Mesenchymal stem cell (in vitro differentiated cells and primary cell): Measurements from ENCODE around the gene COX6A1.
"Not testable (repeated sequence)": the region's sequence is repeated elsewhere in the genome, so short reads cannot be mapped to it uniquely, and the experiment has no call there.

ENCODE experiments used
- DNase-seq: peaks from one replicate; pipeline ENCODE4 v3.0.0-alpha.2; 2013
- H2AFZ ChIP-seq: one replicate; pipeline ENCODE4 v1.6.1; 2013; ENCODE audit warnings: low read depth, mild to moderate bottlenecking, control low read depth, inconsistent platforms, low read length, moderate library complexity
- H2AK5ac ChIP-seq: 2 replicates; pipeline ENCODE4 v1.6.1; 2013; ENCODE audit warnings: low read length, moderate library complexity, mild to moderate bottlenecking, inconsistent platforms; ENCODE audit not compliant: severe bottlenecking
- H2BK120ac ChIP-seq: one replicate; pipeline ENCODE4 v1.6.1; 2013; ENCODE audit warnings: low read depth, mild to moderate bottlenecking, inconsistent platforms, low read length, moderate library complexity
- H2BK12ac ChIP-seq, 2 experiments: one replicate each; pipeline ENCODE4 v1.6.1; 2013; ENCODE audit warnings: inconsistent platforms in 2 of 2, low read length in 2 of 2, mild to moderate bottlenecking in 2 of 2, moderate library complexity in 2 of 2, control low read depth in 1 of 2
- H2BK15ac ChIP-seq: one replicate; pipeline ENCODE4 v1.6.1; 2013; ENCODE audit warnings: mild to moderate bottlenecking, low read depth, inconsistent platforms; ENCODE audit not compliant: poor library complexity, severe bottlenecking
- H2BK5ac ChIP-seq: 2 replicates; pipeline ENCODE4 v1.6.1; 2013; ENCODE audit warnings: low read depth, mild to moderate bottlenecking, low read length, control low read depth, inconsistent platforms; ENCODE audit not compliant: poor library complexity, severe bottlenecking
- H3K14ac ChIP-seq, 2 experiments: one replicate each; pipeline ENCODE4 v1.6.1; 2013; ENCODE audit warnings: inconsistent platforms in 2 of 2, low read length in 2 of 2, control low read depth in 1 of 2, mild to moderate bottlenecking in 1 of 2, moderate library complexity in 1 of 2
- H3K18ac ChIP-seq, 2 experiments: one replicate each; pipeline ENCODE4 v1.6.1; 2013; ENCODE audit warnings: inconsistent platforms in 2 of 2, low read length in 2 of 2, control low read depth in 1 of 2, low read depth in 1 of 2, mild to moderate bottlenecking in 1 of 2
- H3K23ac ChIP-seq, 2 experiments: one replicate each; pipeline ENCODE4 v1.6.1; 2013; ENCODE audit warnings: inconsistent platforms in 2 of 2, low read length in 2 of 2, mild to moderate bottlenecking in 2 of 2, moderate library complexity in 2 of 2, control low read depth in 1 of 2
- H3K27ac ChIP-seq: 2 replicates; pipeline ENCODE4 v1.5.1; 2013; ENCODE audit warnings: mild to moderate bottlenecking, moderate library complexity, low read length, control low read depth, inconsistent platforms; ENCODE audit not compliant: poor library complexity, severe bottlenecking
- H3K27me3 ChIP-seq, 2 experiments: 2 replicates each; pipeline versions ENCODE4 v1.6.1 to v1.7.0; 2013; ENCODE audit warnings: low read length in 2 of 2, mild to moderate bottlenecking in 2 of 2, moderate library complexity in 2 of 2, control low read depth in 1 of 2, inconsistent platforms in 1 of 2; ENCODE audit not compliant: control insufficient read depth in 1 of 2, insufficient read depth in 1 of 2
- H3K36me3 ChIP-seq, 2 experiments: 2 replicates each; pipeline versions ENCODE4 v1.6.1 to v1.7.0; 2013; ENCODE audit warnings: low read length in 2 of 2, control low read depth in 1 of 2, inconsistent platforms in 1 of 2, low read depth in 1 of 2, mild to moderate bottlenecking in 1 of 2; ENCODE audit not compliant: insufficient read depth in 2 of 2, control insufficient read depth in 1 of 2
- H3K4ac ChIP-seq, 2 experiments: one replicate each; pipeline ENCODE4 v1.6.1; 2013; ENCODE audit warnings: inconsistent platforms in 2 of 2, low read length in 2 of 2, mild to moderate bottlenecking in 2 of 2, moderate library complexity in 2 of 2, control low read depth in 1 of 2, low read depth in 1 of 2
- H3K4me1 ChIP-seq: 2 replicates; pipeline ENCODE4 v1.6.1; 2013; ENCODE audit warnings: low read depth, low read length, control low read depth; ENCODE audit not compliant: control insufficient read depth, insufficient read depth
- H3K4me2 ChIP-seq: 2 replicates; pipeline ENCODE4 v1.6.1; 2013; ENCODE audit warnings: low read length, mild to moderate bottlenecking, inconsistent platforms; ENCODE audit not compliant: poor library complexity, severe bottlenecking
- H3K4me3 ChIP-seq, 2 experiments: 2 replicates each; pipeline versions ENCODE4 v1.5.1 to v1.7.0; 2013; ENCODE audit warnings: low read length in 2 of 2, mild to moderate bottlenecking in 2 of 2, control low read depth in 1 of 2, low read depth in 1 of 2; ENCODE audit not compliant: insufficient read depth in 1 of 2
- H3K79me1 ChIP-seq: replicated peaks from 2 replicates; pipeline ENCODE4 v1.6.1; 2013; ENCODE audit warnings: mild to moderate bottlenecking, control low read depth, low read length, inconsistent platforms; ENCODE audit not compliant: poor library complexity, severe bottlenecking
- H3K9ac ChIP-seq: 2 replicates; pipeline ENCODE4 v1.7.0; 2013; ENCODE audit warnings: mild to moderate bottlenecking, low read length, moderate library complexity
- H3K9me3 ChIP-seq: 2 replicates; pipeline ENCODE4 v1.7.0; 2013; ENCODE audit warnings: mild to moderate bottlenecking, low read length; ENCODE audit not compliant: control insufficient read depth
- H4K8ac ChIP-seq: one replicate; pipeline ENCODE4 v1.6.1; 2013; ENCODE audit warnings: inconsistent platforms, mild to moderate bottlenecking, low read length, moderate library complexity
- H4K91ac ChIP-seq: one replicate; pipeline ENCODE4 v1.6.1; 2013; ENCODE audit warnings: mild to moderate bottlenecking, low read length, inconsistent platforms
- WGBS: methylation state at CpG from one replicate; pipeline ENCODE4 v1.1.7; 2013; ENCODE audit warnings: mixed read lengths; 5-methylcytosine and 5-hydroxymethylcytosine counted together

COX6A1 gene

DNA sequence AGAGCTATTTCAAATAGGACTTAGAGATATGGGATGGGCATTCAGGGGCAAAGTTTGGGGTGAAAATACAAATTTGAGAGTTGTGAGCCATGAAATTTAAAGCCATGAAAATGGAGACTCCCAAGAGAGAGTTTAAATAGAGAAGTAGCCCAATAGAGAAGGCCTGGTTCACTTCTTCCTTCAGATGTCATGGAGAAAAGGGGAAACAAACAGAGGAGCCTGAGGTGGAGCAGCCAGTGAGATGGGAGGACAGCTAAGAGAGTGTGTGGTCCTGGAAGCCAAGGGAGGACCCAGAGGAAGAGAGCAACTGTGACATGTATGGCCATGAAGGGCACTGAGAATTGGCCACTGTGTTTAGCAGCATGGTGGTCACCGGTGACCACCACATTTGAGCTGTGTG is 45.7 kb downstream of the COX6A1 start:
- Histone ChIP-seq H2BK5ac (no peak overlapping the region), H3K18ac (no peak overlapping the region), H3K4me1 (no peaks in the 10 kb centered on the region), H3K9ac (no peak overlapping the region), H3K79me1 (peaks cover 23% of the 10 kb centered on the region), H3K4ac (no peak overlapping the region), H2BK12ac (no peak overlapping the region), H2BK120ac (no peak overlapping the region), H3K9me3 (no peaks in the 10 kb centered on the region), H3K4me3 (no peak overlapping the region), H3K27ac (no peak overlapping the region), H2BK15ac (no peak overlapping the region), H3K36me3 (peaks cover 3 to 21% of the 10 kb centered on the region in 2 experiments), H2AFZ (no peak overlapping the region), H3K23ac (no peak overlapping the region), H3K14ac (no peak overlapping the region), H4K91ac (no peak overlapping the region), H4K8ac (no peak overlapping the region), H2AK5ac (no peak overlapping the region), H3K27me3 (no peaks in the 10 kb centered on the region), H3K4me2 (no peak overlapping the region)
- 92% methylated on average over 1 of the region's 1 CpG for WGBS
- no peak for DNase-seq

DNA sequence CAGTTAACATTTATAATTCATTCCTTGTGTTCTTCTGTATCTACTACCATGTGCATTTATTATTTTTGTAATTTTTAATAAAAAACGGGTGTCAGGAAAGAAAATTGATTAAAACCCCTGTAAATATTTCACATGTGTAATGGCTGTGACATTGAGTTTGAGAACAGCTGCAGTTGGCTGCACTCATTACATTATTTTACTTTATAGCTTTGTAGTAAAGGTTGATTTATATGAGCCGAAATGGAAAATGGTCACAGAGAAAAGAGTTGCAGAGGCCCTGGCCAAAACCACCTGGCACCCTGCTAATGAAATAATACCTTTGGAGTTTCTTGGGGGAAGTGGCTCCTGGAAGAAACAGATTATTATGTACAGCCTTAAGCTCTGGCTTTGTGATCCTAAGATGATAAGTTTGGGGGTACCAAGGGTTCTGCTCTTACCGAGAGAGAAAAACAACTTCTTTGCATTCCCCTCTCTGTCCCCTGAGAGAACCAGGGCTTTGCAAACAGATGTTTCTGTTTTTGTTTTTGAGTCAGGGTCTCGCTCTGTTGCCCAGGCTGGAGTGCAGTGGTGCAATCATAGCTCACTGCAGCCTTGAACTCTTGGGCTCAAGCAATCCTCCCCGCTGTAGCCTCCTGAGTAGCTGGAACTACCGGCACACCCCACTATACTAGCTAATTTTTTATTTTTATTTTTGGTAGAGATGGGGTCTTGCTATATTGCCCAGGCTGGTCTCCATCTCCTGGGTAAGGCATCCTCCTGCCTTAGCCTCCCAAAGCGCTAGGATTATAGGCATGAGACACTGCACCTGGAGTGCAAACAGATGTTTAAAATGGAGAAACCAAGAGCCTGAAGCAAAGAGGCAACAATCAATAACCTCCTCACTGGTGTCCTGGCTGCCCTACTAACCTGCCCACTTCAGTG is 48.3 kb downstream of the COX6A1 start:
- WGBS: 92% methylated on average over 3 of the region's 7 CpGs

DNA sequence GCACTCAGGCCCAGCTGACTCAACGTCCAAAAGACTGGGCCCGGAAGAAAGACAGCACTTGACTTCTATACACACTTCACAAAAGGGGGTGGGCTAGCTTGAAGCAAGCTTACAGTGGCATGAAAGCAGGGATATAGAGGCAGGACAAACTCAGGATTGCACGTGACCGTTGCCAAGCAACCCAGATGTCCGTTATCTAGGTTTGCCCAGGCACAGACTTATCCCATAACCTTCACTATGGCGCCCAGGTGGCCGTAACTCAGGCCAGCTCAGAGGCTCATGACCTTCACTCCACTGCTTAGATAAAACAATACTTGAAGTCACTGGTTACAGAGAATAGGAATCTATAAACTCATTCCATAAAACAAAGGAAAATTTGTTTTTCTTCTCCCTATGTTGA is 49.6 kb downstream of the COX6A1 start:
- H3K18ac ChIP-seq, H2AK5ac ChIP-seq, H2BK12ac ChIP-seq, H3K4ac ChIP-seq, H2AFZ ChIP-seq, H3K9ac ChIP-seq, H3K4me3 ChIP-seq, H4K8ac ChIP-seq, H4K91ac ChIP-seq, H2BK120ac ChIP-seq, H3K4me2 ChIP-seq, H3K27ac ChIP-seq, H2BK5ac ChIP-seq, H3K23ac ChIP-seq, H2BK15ac ChIP-seq, H3K9me3 ChIP-seq, DNase-seq, H3K14ac ChIP-seq, H3K27me3 ChIP-seq, H3K4me1 ChIP-seq: not testable (repeated sequence)
- Histone ChIP-seq H3K79me1 (peaks cover 34% of the 10 kb centered on the region), H3K36me3 (peaks cover 16 to 32% of the 10 kb centered on the region in 2 experiments)
- 88% methylated on average over 5 of the region's 7 CpGs for WGBS

More for the DNA sequence above, 48.3 kb downstream of the COX6A1 start:
- Histone ChIP-seq H3K23ac (no peak overlapping the region), H2BK5ac (no peak overlapping the region), H3K4me1 (no peaks in the 10 kb centered on the region), H3K18ac (no peak overlapping the region), H2AK5ac (no peak overlapping the region), H2AFZ (no peak overlapping the region), H3K9me3 (no peaks in the 10 kb centered on the region), H2BK15ac (no peak overlapping the region), H2BK120ac (no peak overlapping the region), H4K91ac (no peak overlapping the region), H3K4me2 (no peak overlapping the region), H3K79me1 (peaks cover 28% of the 10 kb centered on the region), H3K27me3 (no peaks in the 10 kb centered on the region), H2BK12ac (no peak overlapping the region), H3K14ac (no peak overlapping the region), H4K8ac (no peak overlapping the region), H3K4me3 (no peak overlapping the region), H3K27ac (no peak overlapping the region), H3K4ac (no peak overlapping the region), H3K9ac (no peak overlapping the region), H3K36me3 (peaks cover 11 to 32% of the 10 kb centered on the region in 2 experiments)
- no peak for DNase-seq

DNA sequence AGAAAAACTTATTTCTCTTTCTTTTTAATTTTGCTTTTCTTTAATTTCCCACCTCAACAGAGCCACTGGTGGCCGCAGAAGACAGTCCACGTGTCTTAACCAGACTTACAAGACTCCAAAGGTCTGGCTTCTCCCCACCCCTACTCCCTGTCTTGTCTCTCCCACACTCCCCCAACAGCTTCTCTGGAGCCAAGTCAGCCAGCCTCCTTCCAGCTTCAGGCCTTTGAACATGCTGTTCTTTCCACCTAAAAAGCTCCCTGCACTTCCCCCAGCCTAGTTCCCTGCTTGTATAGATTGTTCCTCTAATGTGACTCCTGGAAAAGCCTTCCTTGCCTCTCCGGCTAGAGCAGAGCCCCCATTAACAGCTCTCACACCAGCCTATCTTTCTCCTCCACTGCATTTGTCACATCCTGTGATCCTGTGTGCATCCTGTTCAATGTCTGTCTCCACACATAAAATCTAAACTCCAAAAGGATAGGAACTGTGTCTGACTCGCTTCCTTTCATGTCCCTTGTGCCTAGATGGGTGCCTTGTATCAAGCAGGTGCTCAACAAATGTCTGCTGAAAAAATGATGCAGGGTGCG is 50.2 kb downstream of the COX6A1 start:
- no peak overlapping the region for H3K23ac ChIP-seq
- no peak overlapping the region for H3K27ac ChIP-seq
- H2BK12ac ChIP-seq: no peak overlapping the region
- no peak for DNase-seq
- 73% methylated on average over 5 of the region's 5 CpGs for WGBS
- H2BK15ac ChIP-seq: no peak overlapping the region
- no peak overlapping the region for H3K14ac ChIP-seq
- no peak overlapping the region for H4K8ac ChIP-seq
- H3K4me2 ChIP-seq: no peak overlapping the region
- H2BK120ac ChIP-seq: no peak overlapping the region
- H3K18ac ChIP-seq: no peak overlapping the region
- H3K4me3 ChIP-seq: no peak overlapping the region
- no peak overlapping the region for H2AK5ac ChIP-seq
- no peak overlapping the region for H2AFZ ChIP-seq
- no peak overlapping the region for H4K91ac ChIP-seq
- H3K27me3 ChIP-seq: no peaks in the 10 kb centered on the region
- H3K9ac ChIP-seq: no peak overlapping the region
- H3K36me3 ChIP-seq: peaks cover 16 to 27% of the 10 kb centered on the region in 2 experiments
- H2BK5ac ChIP-seq: no peak overlapping the region
- no peak overlapping the region for H3K4ac ChIP-seq
- no peaks in the 10 kb centered on the region for H3K9me3 ChIP-seq
- H3K4me1 ChIP-seq: no peaks in the 10 kb centered on the region
- H3K79me1 ChIP-seq: peaks cover 34% of the 10 kb centered on the region
